GM18517 (cell line): ENCODE data around the gene FXR1.
"Not testable (repeated sequence)": the region's sequence is repeated elsewhere in the genome, so short reads cannot be mapped to it uniquely, and the experiment has no call there.

ENCODE experiments used
- ATAC-seq: cut with Tn5 transposase; IDR thresholded peaks from one replicate; pipeline ENCODE4 v1.9.1; 2021; ENCODE audit warnings: mild to moderate bottlenecking, moderate library complexity; ENCODE audit not compliant: unreplicated experiment

The FXR1 gene

DNA sequence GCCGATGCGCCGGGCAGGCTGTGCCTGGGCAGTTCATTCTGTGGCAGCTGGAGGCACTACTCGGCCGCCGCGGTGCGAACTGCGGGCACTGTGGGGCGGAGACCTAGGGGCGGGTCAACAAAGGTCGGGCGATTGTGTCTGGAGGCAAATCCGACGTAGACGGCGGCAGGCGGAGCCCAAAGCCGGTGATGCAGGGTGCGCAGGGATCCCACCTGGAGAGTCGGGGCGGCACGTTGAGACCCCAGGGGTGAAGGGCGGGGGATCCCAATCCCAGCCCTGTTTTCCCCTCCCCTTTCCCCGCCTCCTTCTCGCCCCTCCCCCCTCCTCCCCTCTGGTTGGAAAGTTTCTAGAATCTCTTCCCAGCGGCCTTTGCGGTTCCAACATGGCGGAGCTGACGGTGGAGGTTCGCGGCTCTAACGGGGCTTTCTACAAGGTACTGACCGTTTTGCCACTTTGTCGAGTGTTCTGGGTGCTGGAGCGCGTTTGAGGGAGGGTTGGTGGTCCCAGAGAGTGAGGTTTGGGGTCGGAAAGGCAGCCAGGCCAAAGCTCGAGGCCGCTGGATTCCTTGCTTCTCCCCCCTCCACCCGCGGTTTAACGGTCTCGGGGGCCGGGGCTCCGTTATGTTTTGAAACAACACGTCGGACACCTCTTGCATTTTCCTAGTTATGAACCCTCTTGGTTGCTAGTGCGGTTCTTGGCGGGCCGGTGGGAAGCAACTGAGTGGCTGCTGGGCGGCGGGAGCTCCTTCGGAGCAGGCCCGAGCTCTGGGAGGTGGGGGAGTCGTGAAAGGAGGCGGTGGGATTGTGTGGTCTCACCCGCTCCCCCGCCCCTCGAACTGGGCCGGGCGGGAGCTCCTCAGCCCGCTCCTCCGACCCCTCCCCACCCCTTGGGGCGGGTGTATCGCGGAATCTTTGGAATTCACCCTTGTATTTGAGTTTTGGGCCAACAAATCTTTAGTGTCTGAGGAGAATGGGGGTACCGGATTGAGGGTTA is at the start of gene FXR1:
Gene FXR1 (plus strand): TSS at position 367 of the 993 bp plus-strand sequence. CDS start 16 bp downstream, at position 383.
- peak; percentile 98 for ATAC-seq

- ATAC-seq: no peak
Measured at GRCh38 chr3:180870008-180870699, 42.3 kb upstream of the FXR1 start.

- ATAC-seq: no peak
Measured at GRCh38 chr3:180871901-180872300, 40.6 kb upstream of the FXR1 start.

DNA sequence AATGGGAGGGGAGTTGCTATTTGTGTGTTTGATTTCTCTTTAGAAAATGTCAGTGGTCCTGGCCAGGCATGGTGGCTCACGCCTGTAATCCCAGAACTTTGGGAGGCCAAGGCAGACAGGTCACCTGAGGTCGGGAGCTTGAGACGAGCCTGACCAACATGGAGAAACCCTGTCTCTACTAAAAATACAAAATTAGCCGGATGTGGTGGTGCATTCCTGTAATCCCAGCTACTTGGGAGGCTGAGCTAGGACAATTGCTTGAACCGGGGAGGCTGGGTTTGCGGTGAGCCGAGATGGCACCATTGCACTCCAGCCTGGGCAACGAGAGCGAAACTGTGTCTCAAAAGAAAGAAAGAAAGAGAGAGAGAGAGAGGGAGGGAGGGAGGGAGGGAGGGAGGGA is 40.0 kb upstream of the FXR1 start:
- not testable (repeated sequence) for ATAC-seq

GRCh38 chr3:180875124-180875698 is 37.3 kb upstream of the FXR1 start:
- no peak for ATAC-seq

GRCh38 chr3:180881065-180881801 is 31.2 kb upstream of the FXR1 start:
- ATAC-seq: no peak

DNA sequence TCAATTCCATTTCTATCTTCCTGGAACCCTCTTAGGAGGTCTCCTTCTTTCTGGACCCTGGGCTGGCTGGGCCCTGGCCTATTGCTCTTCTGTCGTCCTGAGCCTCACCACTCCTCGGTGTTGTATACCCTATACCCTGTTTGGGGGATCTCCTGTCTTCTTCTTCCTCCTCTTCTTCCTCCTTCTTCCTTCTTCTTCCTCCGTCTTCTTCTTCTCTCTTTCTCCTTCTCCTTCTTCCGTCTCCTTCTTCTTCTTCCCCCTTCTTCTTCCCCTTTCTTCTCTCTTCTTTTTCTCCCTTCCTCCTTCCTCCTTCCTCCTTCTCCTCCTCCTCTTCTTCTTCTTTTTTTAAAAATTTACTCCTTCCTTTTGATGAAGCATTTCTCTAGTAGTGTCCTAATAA is 30.4 kb upstream of the FXR1 start:
- ATAC-seq: no peak

DNA sequence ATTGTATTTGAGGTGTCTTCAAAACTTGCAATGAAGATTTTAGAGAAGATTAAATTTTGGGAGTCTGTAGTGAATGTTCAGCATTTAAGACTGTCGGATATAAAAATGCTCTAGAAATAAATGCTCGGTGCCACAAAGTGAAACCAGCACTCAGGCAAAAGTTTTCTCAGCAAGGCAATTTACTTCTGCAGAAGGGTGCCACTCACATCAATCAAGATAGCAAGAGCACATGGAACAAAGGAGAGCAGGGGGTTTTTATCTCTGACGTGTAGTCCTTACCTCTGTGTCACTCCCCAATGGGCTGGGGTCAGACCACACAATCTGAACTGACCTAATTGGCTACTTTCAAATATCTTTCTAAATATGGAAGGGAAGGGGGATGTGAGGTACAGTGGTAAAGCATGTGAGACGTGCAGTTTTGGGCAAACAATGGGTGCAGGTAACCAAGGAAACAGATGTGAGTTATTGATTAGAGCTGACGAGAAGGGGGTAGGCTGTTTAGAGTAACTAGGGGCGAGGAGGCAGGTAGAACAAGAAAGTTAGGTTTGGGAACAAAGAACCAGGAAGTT is 23.4 kb upstream of the FXR1 start:
- ATAC-seq: no peak

DNA sequence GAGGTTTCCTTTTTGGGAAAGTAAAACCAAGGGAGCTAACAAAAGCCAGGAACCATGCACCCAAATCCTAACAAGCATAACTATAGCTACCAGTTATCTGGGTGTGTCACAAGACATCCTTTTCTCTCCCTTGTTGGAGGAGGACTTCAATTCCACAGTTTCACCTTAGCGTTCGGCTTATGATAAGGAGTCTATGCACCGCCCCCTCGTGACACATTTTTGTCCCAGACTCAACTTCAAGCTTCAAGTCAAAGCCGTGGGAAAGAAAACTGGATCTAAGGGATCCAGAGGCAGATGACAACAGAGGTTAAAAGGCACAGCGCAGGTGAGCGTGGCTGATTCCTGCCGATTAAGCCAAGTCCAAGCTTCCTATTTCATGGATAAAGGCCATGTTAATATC is 13.9 kb upstream of the FXR1 start:
- no peak for ATAC-seq

- no peak for ATAC-seq
Measured at GRCh38 chr3:180909369-180910127, 2.9 kb upstream of the FXR1 start.

GRCh38 chr3:180910823-180911222 is 1.6 kb upstream of the FXR1 start:
- no peak for ATAC-seq

GRCh38 chr3:180911876-180912303 is 580 bp upstream of the FXR1 start:
- peak; percentile 11 for ATAC-seq

- ATAC-seq: no peak
Measured at GRCh38 chr3:180913581-180914404, 1.3 kb downstream of the FXR1 start.

- ATAC-seq: no peak
Measured at GRCh38 chr3:180918542-180918941, 6.1 kb downstream of the FXR1 start.

DNA sequence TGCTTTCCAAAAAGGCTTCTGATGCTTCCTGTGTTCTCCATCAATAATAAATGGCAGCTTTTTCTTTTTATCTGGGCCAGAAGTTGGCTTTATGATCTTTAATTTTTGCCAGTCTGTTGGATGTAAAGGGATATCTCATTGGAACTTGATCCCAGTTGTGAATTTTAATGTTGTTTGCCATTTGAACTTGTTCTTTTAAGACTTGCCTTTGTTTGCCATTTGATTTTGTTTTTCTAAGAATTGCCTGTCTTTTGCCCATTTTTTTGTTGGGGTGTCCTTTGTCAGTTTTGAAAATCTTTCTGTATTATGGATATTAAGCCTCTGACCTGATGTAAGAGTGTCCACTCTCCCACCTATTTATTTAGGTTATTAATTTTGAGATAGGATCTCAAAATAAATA is 9.8 kb downstream of the FXR1 start:
- ATAC-seq: no peak

DNA sequence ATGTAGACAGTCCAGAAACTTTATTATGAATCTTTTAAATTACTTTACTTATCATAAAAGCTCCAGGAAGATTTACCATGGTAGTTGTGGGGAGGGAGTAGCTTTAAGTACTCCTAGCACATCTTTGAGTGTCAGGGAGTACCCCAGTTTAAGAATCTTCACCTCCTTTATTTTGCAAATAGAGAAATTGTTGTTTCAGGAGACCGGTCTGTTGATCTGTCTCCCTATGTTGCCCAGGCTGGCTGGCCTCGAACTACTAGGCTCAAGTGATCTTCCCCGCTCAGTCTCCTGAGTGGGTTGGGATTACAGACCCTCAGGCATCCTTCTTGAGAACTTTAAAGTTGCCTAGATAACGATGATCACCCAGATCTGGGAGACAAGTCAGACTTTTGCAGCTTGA is 11.1 kb downstream of the FXR1 start:
- no peak for ATAC-seq

DNA sequence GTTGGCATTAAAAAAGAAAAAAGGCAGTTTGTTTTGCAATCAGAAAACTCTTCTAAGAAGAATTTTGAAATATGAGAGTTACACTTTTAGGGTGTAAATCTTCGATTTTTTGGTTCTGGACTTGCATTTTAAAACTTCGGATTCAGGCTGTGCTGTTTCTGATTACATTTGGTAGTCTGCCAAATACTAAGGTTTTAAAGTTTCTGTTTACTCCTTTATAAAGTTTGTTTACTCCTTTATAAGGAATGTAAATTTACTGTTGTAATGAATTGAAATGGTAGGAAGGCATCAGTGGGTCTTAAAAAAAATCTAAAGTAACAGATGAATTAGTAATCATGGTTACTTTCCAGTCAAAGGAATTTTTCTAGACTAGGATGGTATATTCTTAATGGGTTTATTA is 14.1 kb downstream of the FXR1 start:
- no peak for ATAC-seq

DNA sequence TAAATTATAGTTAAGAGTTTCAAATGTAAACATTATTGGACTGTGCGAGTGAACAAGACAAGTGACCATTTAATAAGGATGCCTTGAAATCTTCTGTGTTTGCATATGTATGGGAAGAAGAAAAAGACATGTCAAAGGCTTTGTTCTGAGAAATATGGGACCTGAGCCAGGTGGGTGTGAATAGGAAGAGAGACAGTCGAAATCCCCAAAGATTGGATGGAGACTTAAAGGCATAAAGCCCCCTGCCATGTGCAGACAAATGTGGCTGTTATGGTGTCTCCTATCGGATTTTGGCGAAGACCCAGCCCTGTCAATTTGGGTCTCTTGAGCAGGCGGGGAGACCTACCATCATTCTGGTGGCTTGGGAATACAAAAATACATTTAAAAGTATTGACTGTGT is 16.9 kb downstream of the FXR1 start:
- no peak for ATAC-seq

GRCh38 chr3:180930526-180930925 is 18.1 kb downstream of the FXR1 start:
- ATAC-seq: no peak
